Kidney (tissue), 14 donors: ENCODE results near the gene UBE2F. TPM values are rescaled to one million over a fixed set of nuclear protein-coding genes. Genes with fewer than 3 reads are reported as not detected.

ENCODE experiments used
- DNase-seq, 5 donors: peaks; one replicate each; pipeline ENCODE4 v3.0.0-alpha.2; 2013 to 2020
- FAIRE-seq: peaks from 2 replicates; lab custom pipeline; 2012; peaks lifted over from hg19 to GRCh38; lab: Jason Lieb, UNC
- H3K27ac ChIP-seq, 2 donors: one replicate each; pipeline ENCODE4 v1.7.0; 2013; ENCODE audit warnings: low read depth in 2 of 2, low read length in 2 of 2, inconsistent platforms in 1 of 2
- H3K27me3 ChIP-seq: one replicate; pipeline ENCODE4 v1.7.1; 2013; ENCODE audit warnings: low read length, inconsistent platforms; ENCODE audit not compliant: control insufficient read depth, insufficient read depth
- H3K36me3 ChIP-seq, 3 donors: one replicate each; pipeline versions ENCODE4 v1.7.0 to v1.7.1; 2013; ENCODE audit warnings: low read length in 3 of 3, control low read depth in 1 of 3, inconsistent platforms in 1 of 3; ENCODE audit not compliant: insufficient read depth in 3 of 3, control insufficient read depth in 2 of 3
- H3K4me1 ChIP-seq, 3 donors: one replicate each; pipeline versions ENCODE4 v1.7.0 to v1.7.1; 2013; ENCODE audit warnings: low read length in 3 of 3, inconsistent platforms in 1 of 3, low read depth in 1 of 3; ENCODE audit not compliant: control insufficient read depth in 2 of 3, insufficient read depth in 2 of 3
- H3K4me3 ChIP-seq, 3 donors: one replicate each; pipeline versions ENCODE4 v1.7.0 to v1.8.1; 2013; ENCODE audit warnings: low read length in 3 of 3, control low read depth in 1 of 3, inconsistent platforms in 1 of 3
- H3K9ac ChIP-seq, 3 donors: one replicate each; pipeline versions ENCODE4 v1.7.0 to v1.7.1; 2013; ENCODE audit warnings: low read length in 3 of 3, control low read depth in 1 of 3, inconsistent platforms in 1 of 3
- H3K9me3 ChIP-seq, 3 donors: one replicate each; pipeline versions ENCODE4 v1.7.0 to v1.7.1; 2013; ENCODE audit warnings: low read length in 3 of 3, control low read depth in 1 of 3, inconsistent platforms in 1 of 3; ENCODE audit not compliant: control insufficient read depth in 2 of 3, insufficient read depth in 1 of 3
- intact Hi-C: fragments of 100-400 bp; cut with DNase I; formaldehyde crosslinking; loops from one replicate; pipeline ENCODE4 v1.11.1; 2022
- polyA plus RNA-seq: library from polyadenylated mRNA; stranded (reverse); fragments of 350-450 nt; fragmentation: Illumina TruSeq; extraction: RNeasy Lipid Tissue Mini Kit (QIAGEN cat#74804); gene quantifications from one replicate; pipeline ENCODE4 v1.2.3, GENCODE V29; 2014; ENCODE audit warnings: low read depth, low replicate concordance; ENCODE audit not compliant: insufficient read depth
- total RNA-seq: library from RNA; stranded (reverse); fragmentation: NEBNext Ultra II Directional; extraction: Animal tissue kit (Norgen Biotek cat#: 25700); gene quantifications from one replicate; pipeline ENCODE4 v1.2.1, GENCODE V29; 2021
- TF ChIP-seq, protein P1 (sequence below): IDR thresholded peaks from 3 replicates; pipeline ENCODE4 v1.5.1; 2012; ENCODE audit warnings: mild to moderate bottlenecking, moderate library complexity, borderline replicate concordance; ENCODE audit not compliant: insufficient read depth; ENCODE audit errors: extremely low read depth
- donor health status: control.
- donor health status: control.
- donor health status: control.
- donor health status: control.
- donor health status: control.
- donor health status: DM: yes; HTN: yes; CAD: no.
- donor health status: Normal renal cell carcinoma (clear cell type).

Gene UBE2F
- total and polyA plus RNA-seq, 2 donors from 2014 or later, result 34.5 to 68.7 TPM

- DNase-seq (no peak), FAIRE-seq (no peak)
- Histone ChIP-seq H3K9ac (no peak overlapping the region), H3K9me3 (peaks cover 0 to 2% (median 0%) of the 10 kb centered on the region in 3 donors), H3K4me1 (no peaks in the 10 kb centered on the region), H3K27ac (no peak overlapping the region), H3K4me3 (no peak overlapping the region), H3K27me3 (no peaks in the 10 kb centered on the region), H3K36me3 (peaks cover 0 to 17% (median under 1%) of the 10 kb centered on the region in 3 donors)
- TF ChIP-seq, protein P1, sequence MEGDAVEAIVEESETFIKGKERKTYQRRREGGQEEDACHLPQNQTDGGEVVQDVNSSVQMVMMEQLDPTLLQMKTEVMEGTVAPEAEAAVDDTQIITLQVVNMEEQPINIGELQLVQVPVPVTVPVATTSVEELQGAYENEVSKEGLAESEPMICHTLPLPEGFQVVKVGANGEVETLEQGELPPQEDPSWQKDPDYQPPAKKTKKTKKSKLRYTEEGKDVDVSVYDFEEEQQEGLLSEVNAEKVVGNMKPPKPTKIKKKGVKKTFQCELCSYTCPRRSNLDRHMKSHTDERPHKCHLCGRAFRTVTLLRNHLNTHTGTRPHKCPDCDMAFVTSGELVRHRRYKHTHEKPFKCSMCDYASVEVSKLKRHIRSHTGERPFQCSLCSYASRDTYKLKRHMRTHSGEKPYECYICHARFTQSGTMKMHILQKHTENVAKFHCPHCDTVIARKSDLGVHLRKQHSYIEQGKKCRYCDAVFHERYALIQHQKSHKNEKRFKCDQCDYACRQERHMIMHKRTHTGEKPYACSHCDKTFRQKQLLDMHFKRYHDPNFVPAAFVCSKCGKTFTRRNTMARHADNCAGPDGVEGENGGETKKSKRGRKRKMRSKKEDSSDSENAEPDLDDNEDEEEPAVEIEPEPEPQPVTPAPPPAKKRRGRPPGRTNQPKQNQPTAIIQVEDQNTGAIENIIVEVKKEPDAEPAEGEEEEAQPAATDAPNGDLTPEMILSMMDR, result no peak
- intact Hi-C loops, result no loop called here
Measured at GRCh38 chr2:238077292-238077691, 110.5 kb downstream of the UBE2F start.

- Histone ChIP-seq H3K9ac (no peak overlapping the region), H3K4me3 (no peak overlapping the region), H3K9me3 (no peaks in the 10 kb centered on the region), H3K27ac (no peak overlapping the region), H3K36me3 (peaks cover 0 to 25% (median 7%) of the 10 kb centered on the region in 3 donors), H3K4me1 (no peaks in the 10 kb centered on the region), H3K27me3 (no peaks in the 10 kb centered on the region)
- TF ChIP-seq, protein P1, result no peak
- intact Hi-C loops, result no loop called here
- FAIRE-seq (no peak), DNase-seq (no peak)
Measured at GRCh38 chr2:238079874-238080327, 113.1 kb downstream of the UBE2F start.

DNA sequence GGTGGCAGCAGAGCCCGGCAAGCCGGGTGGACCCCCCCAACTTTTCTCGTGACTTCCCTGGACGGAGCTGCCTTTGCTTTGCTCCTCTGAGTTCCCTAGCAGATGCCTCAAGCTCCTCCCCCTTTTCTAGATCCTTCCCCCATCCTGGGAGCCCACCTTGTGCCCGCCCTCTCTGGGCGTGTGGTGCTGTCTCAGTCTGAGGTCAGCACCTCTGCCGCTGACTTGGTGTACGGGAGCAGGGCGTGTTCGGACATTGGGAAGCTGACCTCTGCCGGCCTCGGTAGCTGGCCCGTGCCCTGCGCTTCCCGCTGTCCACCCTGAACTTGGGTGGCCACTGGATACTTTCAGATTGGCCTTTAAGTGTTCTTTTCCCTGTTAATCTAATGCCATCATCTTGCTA is 113.7 kb downstream of the UBE2F start:
- Histone ChIP-seq H3K4me1 (no peaks in the 10 kb centered on the region), H3K9ac (no peak overlapping the region), H3K4me3 (no peak overlapping the region), H3K9me3 (no peaks in the 10 kb centered on the region), H3K27ac (no peak overlapping the region), H3K36me3 (peaks cover 0 to 25% (median 7%) of the 10 kb centered on the region in 3 donors), H3K27me3 (no peaks in the 10 kb centered on the region)
- TF ChIP-seq, protein P1, result no peak
- DNase-seq (no peak), FAIRE-seq (no peak)
- intact Hi-C loops, result no loop called here

GRCh38 chr2:238081150-238081549 is 114.3 kb downstream of the UBE2F start:
- Histone ChIP-seq H3K27ac (no peak overlapping the region), H3K4me1 (no peaks in the 10 kb centered on the region), H3K9ac (no peak overlapping the region), H3K27me3 (no peaks in the 10 kb centered on the region), H3K4me3 (no peak overlapping the region), H3K9me3 (no peaks in the 10 kb centered on the region), H3K36me3 (peaks cover 0 to 25% (median 7%) of the 10 kb centered on the region in 3 donors)
- TF ChIP-seq, protein P1, result no peak
- intact Hi-C loops, result no loop called here
- no peak for FAIRE-seq
- DNase-seq, result no peak
